Measurements from ENCODE around the gene ZDHHC4. TPM values are rescaled to one million over a fixed set of nuclear protein-coding genes. Genes with fewer than 3 reads are reported as not detected.

The ZDHHC4 gene
- total RNA-seq, 1 donor from 2014 or later, result 44.0 TPM

DNA sequence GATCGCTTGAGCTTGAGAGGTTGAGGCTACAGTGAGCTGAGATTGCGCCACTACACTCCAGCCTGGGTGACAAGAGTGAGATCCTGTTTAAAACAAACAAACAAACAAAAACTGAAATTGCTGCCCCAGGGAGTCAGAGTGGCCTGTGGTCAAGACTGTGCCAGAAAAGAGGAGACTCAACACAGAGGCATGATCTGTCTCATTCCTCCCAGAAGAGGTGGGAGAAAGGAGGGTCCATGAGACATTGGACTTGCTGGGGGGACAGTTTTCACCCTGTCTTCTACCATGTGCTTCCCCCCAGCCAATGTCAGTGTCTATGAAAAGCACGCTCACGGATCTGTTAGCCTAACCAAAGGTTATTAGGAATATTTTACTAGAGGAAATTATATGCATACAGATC is 41.4 kb downstream of the ZDHHC4 start:
- DNase-seq (ENCODE audit: low spot score), result no peak
- Mint-ChIP-seq H3K27ac (ENCODE audit: unreplicated experiment) (no peak overlapping the region), H3K9me3 (ENCODE audit: unreplicated experiment) (no peaks in the 10 kb centered on the region), H3K36me3 (ENCODE audit: low read depth, unreplicated experiment) (peaks cover 26% of the 10 kb centered on the region), H3K27me3 (ENCODE audit: unreplicated experiment) (peaks cover 22% of the 10 kb centered on the region), H3K4me3 (ENCODE audit: unreplicated experiment) (no peak overlapping the region), H3K4me1 (ENCODE audit: unreplicated experiment) (peaks cover 17% of the 10 kb centered on the region)
- TF ChIP-seq, protein P1, sequence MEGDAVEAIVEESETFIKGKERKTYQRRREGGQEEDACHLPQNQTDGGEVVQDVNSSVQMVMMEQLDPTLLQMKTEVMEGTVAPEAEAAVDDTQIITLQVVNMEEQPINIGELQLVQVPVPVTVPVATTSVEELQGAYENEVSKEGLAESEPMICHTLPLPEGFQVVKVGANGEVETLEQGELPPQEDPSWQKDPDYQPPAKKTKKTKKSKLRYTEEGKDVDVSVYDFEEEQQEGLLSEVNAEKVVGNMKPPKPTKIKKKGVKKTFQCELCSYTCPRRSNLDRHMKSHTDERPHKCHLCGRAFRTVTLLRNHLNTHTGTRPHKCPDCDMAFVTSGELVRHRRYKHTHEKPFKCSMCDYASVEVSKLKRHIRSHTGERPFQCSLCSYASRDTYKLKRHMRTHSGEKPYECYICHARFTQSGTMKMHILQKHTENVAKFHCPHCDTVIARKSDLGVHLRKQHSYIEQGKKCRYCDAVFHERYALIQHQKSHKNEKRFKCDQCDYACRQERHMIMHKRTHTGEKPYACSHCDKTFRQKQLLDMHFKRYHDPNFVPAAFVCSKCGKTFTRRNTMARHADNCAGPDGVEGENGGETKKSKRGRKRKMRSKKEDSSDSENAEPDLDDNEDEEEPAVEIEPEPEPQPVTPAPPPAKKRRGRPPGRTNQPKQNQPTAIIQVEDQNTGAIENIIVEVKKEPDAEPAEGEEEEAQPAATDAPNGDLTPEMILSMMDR (IDR thresholded peaks at IDR 0.05; ENCODE audit: unreplicated experiment), result no peak

- Mint-ChIP-seq H3K36me3 (ENCODE audit: low read depth, unreplicated experiment) (peaks cover 26% of the 10 kb centered on the region), H3K4me3 (ENCODE audit: unreplicated experiment) (peak overlapping the region; percentile 12), H3K27me3 (ENCODE audit: unreplicated experiment) (peaks cover 26% of the 10 kb centered on the region), H3K9me3 (ENCODE audit: unreplicated experiment) (no peaks in the 10 kb centered on the region), H3K4me1 (ENCODE audit: unreplicated experiment) (peaks cover 15% of the 10 kb centered on the region), H3K27ac (ENCODE audit: unreplicated experiment) (no peak overlapping the region)
- TF ChIP-seq, protein P1 (IDR thresholded peaks at IDR 0.05; ENCODE audit: unreplicated experiment), result no peak
- DNase-seq (ENCODE audit: low spot score), result no peak
These were observed 42.7 kb downstream of the ZDHHC4 start for GRCh38 chr7:6619961-6620360.

- peaks cover 24% of the 10 kb centered on the region for H3K27me3 Mint-ChIP-seq (ENCODE audit: unreplicated experiment)
- no peak for DNase-seq (ENCODE audit: low spot score)
- peaks cover 26% of the 10 kb centered on the region for H3K36me3 Mint-ChIP-seq (ENCODE audit: low read depth, unreplicated experiment)
- TF ChIP-seq, protein P1 (IDR thresholded peaks at IDR 0.05; ENCODE audit: unreplicated experiment), result no peak
- H3K4me1 Mint-ChIP-seq (ENCODE audit: unreplicated experiment), result peaks cover 15% of the 10 kb centered on the region
- H3K27ac Mint-ChIP-seq (ENCODE audit: unreplicated experiment), result no peak overlapping the region
- peak overlapping the region; percentile 60 for H3K4me3 Mint-ChIP-seq (ENCODE audit: unreplicated experiment)
- H3K9me3 Mint-ChIP-seq (ENCODE audit: unreplicated experiment), result no peaks in the 10 kb centered on the region
These were observed 44.2 kb downstream of the ZDHHC4 start for GRCh38 chr7:6621195-6622133.

DNA sequence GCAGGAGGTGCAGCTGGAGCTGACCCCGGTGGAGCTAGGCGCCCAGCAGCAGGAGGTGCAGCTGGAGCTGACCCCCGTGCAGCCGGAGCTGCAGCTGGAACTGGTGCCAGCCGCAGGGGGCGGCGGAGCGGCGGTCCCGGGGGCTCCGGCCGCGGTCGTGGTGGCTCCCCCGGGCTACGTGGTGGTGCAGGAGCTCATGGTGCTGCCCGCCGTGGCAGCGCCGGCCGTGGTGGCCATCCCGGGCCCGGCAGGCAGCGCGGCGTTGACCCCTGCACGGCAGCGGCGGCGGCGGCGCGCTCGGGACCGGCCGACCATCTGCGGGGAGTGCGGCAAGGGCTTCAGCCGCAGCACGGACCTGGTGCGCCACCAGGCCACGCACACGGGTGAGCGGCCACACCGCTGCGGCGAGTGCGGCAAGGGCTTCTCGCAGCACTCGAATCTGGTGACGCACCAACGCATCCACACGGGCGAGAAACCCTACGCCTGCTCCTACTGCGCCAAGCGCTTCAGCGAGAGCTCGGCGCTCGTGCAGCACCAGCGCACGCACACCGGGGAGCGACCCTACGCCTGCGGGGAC is 45.0 kb downstream of the ZDHHC4 start:
- H3K4me3 Mint-ChIP-seq (ENCODE audit: unreplicated experiment), result no peak overlapping the region
- DNase-seq (ENCODE audit: low spot score), result no peak
- TF ChIP-seq, protein P1 (IDR thresholded peaks at IDR 0.05; ENCODE audit: unreplicated experiment), result no peak

More for the DNA sequence above, 45.0 kb downstream of the ZDHHC4 start:
- no peak overlapping the region for H3K27ac Mint-ChIP-seq (ENCODE audit: unreplicated experiment)
- peaks cover 15% of the 10 kb centered on the region for H3K4me1 Mint-ChIP-seq (ENCODE audit: unreplicated experiment)
- peaks cover 26% of the 10 kb centered on the region for H3K36me3 Mint-ChIP-seq (ENCODE audit: low read depth, unreplicated experiment)
- peaks cover 22% of the 10 kb centered on the region for H3K27me3 Mint-ChIP-seq (ENCODE audit: unreplicated experiment)
- no peaks in the 10 kb centered on the region for H3K9me3 Mint-ChIP-seq (ENCODE audit: unreplicated experiment)
